Dermis blood vessel endothelial cell (primary cell): ENCODE measurements around the gene PTK7. TPM values are rescaled to one million over a fixed set of nuclear protein-coding genes. Genes with fewer than 3 reads are reported as not detected.
A peak's percentile ranks its signal among the peaks of the same experiment; 100 is the strongest.
"Not testable (repeated sequence)": the region's sequence is repeated elsewhere in the genome, so short reads cannot be mapped to it uniquely, and the experiment has no call there.

Experiments
- DNase-seq: peaks from one replicate; pipeline ENCODE4 v3.0.0; 2010
- total RNA-seq: library from RNA; depleted of rRNA; stranded (reverse); fragments of >200 nt; gene quantifications from 2 replicates; pipeline ENCODE4 v1.2.3, GENCODE V29; 2014

The PTK7 gene
- total RNA-seq, 1 donor from 2014 or later: 23.0 TPM

GRCh38 chr6:43088654-43089056 lies 12.5 kb downstream of the PTK7 start:
- no peak for DNase-seq

GRCh38 chr6:43089467-43089866 lies 13.4 kb downstream of the PTK7 start:
- no peak for DNase-seq

- no peak for DNase-seq
Measured at GRCh38 chr6:43089874-43090558, 13.9 kb downstream of the PTK7 start.

- DNase-seq: no peak
Measured at GRCh38 chr6:43090559-43090956, 14.4 kb downstream of the PTK7 start.

- DNase-seq: no peak
Measured at GRCh38 chr6:43091020-43091419, 14.9 kb downstream of the PTK7 start.

GRCh38 chr6:43091436-43091991 lies 15.4 kb downstream of the PTK7 start:
- no peak for DNase-seq

- no peak for DNase-seq
Measured at GRCh38 chr6:43092635-43093034, 16.5 kb downstream of the PTK7 start.

- peak; percentile 45 for DNase-seq
Measured at GRCh38 chr6:43093436-43094289, 17.5 kb downstream of the PTK7 start.

GRCh38 chr6:43095939-43096338 lies 19.8 kb downstream of the PTK7 start:
- no peak for DNase-seq

- DNase-seq: peak; percentile 11
Measured at GRCh38 chr6:43096451-43097097, 20.5 kb downstream of the PTK7 start.

GRCh38 chr6:43097098-43097489 lies 21.0 kb downstream of the PTK7 start:
- peak; percentile 10 for DNase-seq

- DNase-seq: no peak
Measured at GRCh38 chr6:43097502-43097901, 21.4 kb downstream of the PTK7 start.

- no peak for DNase-seq
Measured at GRCh38 chr6:43101497-43101896, 25.4 kb downstream of the PTK7 start.

- DNase-seq: no peak
Measured at GRCh38 chr6:43103253-43103876, 27.3 kb downstream of the PTK7 start.

GRCh38 chr6:43105538-43106222 lies 29.6 kb downstream of the PTK7 start:
- no peak for DNase-seq

- no peak for DNase-seq
Measured at GRCh38 chr6:43107344-43108062, 31.4 kb downstream of the PTK7 start.

- DNase-seq: no peak
Measured at GRCh38 chr6:43113431-43114260, 37.5 kb downstream of the PTK7 start.

- no peak for DNase-seq
Measured at GRCh38 chr6:43115365-43115764, 39.3 kb downstream of the PTK7 start.

GRCh38 chr6:43117466-43117865 lies 41.4 kb downstream of the PTK7 start:
- not testable (repeated sequence) for DNase-seq

- DNase-seq: no peak
Measured at GRCh38 chr6:43119482-43119881, 43.4 kb downstream of the PTK7 start.
